ENCODE results near the gene KCNE3.

DNA sequence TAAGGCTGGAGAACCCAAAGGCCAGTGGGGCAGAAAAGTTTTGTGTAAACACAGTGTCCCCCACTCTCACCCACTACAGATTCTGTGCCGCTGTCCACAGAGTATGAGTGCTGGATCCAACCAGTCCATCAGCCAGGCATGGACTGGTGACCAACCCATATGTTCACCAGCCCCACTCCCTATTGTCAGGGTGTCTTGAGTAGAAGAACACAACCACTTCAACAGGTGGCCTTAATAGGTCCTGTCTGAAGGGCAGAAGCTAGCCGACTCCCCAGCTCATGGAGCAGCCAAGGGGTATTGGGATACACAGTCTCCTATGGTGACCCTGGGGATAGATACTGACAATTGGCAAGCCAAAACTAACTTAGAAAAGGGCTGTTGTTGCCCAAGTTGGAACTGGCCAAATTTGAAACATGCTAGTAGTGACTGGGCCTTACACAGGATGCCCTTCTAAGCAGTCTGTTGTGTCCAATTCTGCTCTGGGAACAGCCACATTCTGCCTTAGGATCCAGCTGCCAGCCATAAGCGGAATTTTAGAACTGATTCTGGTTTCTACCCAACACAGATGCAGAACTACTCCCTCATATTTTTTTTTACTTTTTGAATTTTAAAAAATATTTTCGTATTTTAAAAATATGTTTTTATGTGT is 49.4 kb downstream of the KCNE3 start:
- TF ChIP-seq, protein P1, sequence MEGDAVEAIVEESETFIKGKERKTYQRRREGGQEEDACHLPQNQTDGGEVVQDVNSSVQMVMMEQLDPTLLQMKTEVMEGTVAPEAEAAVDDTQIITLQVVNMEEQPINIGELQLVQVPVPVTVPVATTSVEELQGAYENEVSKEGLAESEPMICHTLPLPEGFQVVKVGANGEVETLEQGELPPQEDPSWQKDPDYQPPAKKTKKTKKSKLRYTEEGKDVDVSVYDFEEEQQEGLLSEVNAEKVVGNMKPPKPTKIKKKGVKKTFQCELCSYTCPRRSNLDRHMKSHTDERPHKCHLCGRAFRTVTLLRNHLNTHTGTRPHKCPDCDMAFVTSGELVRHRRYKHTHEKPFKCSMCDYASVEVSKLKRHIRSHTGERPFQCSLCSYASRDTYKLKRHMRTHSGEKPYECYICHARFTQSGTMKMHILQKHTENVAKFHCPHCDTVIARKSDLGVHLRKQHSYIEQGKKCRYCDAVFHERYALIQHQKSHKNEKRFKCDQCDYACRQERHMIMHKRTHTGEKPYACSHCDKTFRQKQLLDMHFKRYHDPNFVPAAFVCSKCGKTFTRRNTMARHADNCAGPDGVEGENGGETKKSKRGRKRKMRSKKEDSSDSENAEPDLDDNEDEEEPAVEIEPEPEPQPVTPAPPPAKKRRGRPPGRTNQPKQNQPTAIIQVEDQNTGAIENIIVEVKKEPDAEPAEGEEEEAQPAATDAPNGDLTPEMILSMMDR (conservative IDR thresholded peaks at IDR 0.05; ENCODE audit: low read depth, low read length), result no peak
- TF ChIP-seq, protein P2, sequence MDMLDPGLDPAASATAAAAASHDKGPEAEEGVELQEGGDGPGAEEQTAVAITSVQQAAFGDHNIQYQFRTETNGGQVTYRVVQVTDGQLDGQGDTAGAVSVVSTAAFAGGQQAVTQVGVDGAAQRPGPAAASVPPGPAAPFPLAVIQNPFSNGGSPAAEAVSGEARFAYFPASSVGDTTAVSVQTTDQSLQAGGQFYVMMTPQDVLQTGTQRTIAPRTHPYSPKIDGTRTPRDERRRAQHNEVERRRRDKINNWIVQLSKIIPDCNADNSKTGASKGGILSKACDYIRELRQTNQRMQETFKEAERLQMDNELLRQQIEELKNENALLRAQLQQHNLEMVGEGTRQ (IDR thresholded peaks at IDR 0.05; ENCODE audit: low read depth, low read length), result no peak
- TF ChIP-seq RAD21 (IDR thresholded peaks at IDR 0.05; ENCODE audit: low read length) (no peak), SMC3 (IDR thresholded peaks at IDR 0.05; ENCODE audit: low read depth, low read length) (no peak), POLR2A (IDR thresholded peaks at IDR 0.05; ENCODE audit: low read depth, low read length) (no peak), CEBPB (IDR thresholded peaks at IDR 0.05; ENCODE audit: low read depth, low read length) (no peak), MXI1 (IDR thresholded peaks at IDR 0.05; ENCODE audit: borderline replicate concordance, low read depth, low read length) (no peak), CHD1 (IDR thresholded peaks at IDR 0.05; ENCODE audit: low read depth, low read length) (no peak), BHLHE40 (IDR thresholded peaks at IDR 0.05; ENCODE audit: low read depth, low read length) (no peak), RCOR1 (IDR thresholded peaks at IDR 0.05; ENCODE audit: insufficient replicate concordance, low read length) (no peak), MAZ (IDR thresholded peaks at IDR 0.05; ENCODE audit: borderline replicate concordance, low read depth, low read length) (no peak)
- TF ChIP-seq, protein P3, sequence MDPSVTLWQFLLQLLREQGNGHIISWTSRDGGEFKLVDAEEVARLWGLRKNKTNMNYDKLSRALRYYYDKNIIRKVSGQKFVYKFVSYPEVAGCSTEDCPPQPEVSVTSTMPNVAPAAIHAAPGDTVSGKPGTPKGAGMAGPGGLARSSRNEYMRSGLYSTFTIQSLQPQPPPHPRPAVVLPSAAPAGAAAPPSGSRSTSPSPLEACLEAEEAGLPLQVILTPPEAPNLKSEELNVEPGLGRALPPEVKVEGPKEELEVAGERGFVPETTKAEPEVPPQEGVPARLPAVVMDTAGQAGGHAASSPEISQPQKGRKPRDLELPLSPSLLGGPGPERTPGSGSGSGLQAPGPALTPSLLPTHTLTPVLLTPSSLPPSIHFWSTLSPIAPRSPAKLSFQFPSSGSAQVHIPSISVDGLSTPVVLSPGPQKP (IDR thresholded peaks at IDR 0.05; ENCODE audit: borderline replicate concordance, low read depth, low read length), result no peak
